NCI-H446 (cell line): ENCODE results near the gene PYCR2.

Experiments used
- DNase-seq, 2 experiments: peaks; one replicate each; lab custom pipeline; 2025; lab: John Stamatoyannopoulos, UW

PYCR2 gene

GRCh38 chr1:225919906-225920305 is 4.1 kb downstream of the PYCR2 start:
- DNase-seq, result peak; percentile 12 to 73

- DNase-seq, result no peak
These were observed 5.8 kb downstream of the PYCR2 start for GRCh38 chr1:225918280-225918679.

GRCh38 chr1:225917536-225917935 is 6.5 kb downstream of the PYCR2 start:
- DNase-seq, result no peak

- no peak for DNase-seq
These were observed 6.9 kb downstream of the PYCR2 start for GRCh38 chr1:225917101-225917500.

GRCh38 chr1:225915538-225915991 is 8.5 kb downstream of the PYCR2 start:
- DNase-seq, result no peak

- no peak for DNase-seq
These were observed 9.1 kb downstream of the PYCR2 start for GRCh38 chr1:225914947-225915346.

GRCh38 chr1:225914391-225914790 is 9.7 kb downstream of the PYCR2 start:
- no peak for DNase-seq

- DNase-seq, result no peak
These were observed 12.6 kb downstream of the PYCR2 start for GRCh38 chr1:225911191-225912130.

GRCh38 chr1:225909477-225909876 is 14.6 kb downstream of the PYCR2 start:
- DNase-seq, result no peak

GRCh38 chr1:225908773-225909172 is 15.3 kb downstream of the PYCR2 start:
- DNase-seq, result no peak

GRCh38 chr1:225908013-225908640 is 15.9 kb downstream of the PYCR2 start:
- DNase-seq, result no peak

GRCh38 chr1:225907341-225907740 is 16.7 kb downstream of the PYCR2 start:
- DNase-seq, result no peak

- no peak for DNase-seq
These were observed 17.6 kb downstream of the PYCR2 start for GRCh38 chr1:225906467-225906866.

GRCh38 chr1:225903623-225904022 is 20.4 kb downstream of the PYCR2 start:
- DNase-seq, result no peak

GRCh38 chr1:225899044-225899925 is 24.8 kb downstream of the PYCR2 start:
- DNase-seq, result no peak

- DNase-seq, result no peak
These were observed 26.2 kb downstream of the PYCR2 start for GRCh38 chr1:225897595-225898514.

- no peak for DNase-seq
These were observed 27.0 kb downstream of the PYCR2 start for GRCh38 chr1:225896937-225897549.

GRCh38 chr1:225896494-225896893 is 27.6 kb downstream of the PYCR2 start:
- no peak for DNase-seq

GRCh38 chr1:225892307-225892706 is 31.7 kb downstream of the PYCR2 start:
- DNase-seq, result no peak

GRCh38 chr1:225891229-225891972 is 32.6 kb downstream of the PYCR2 start:
- no peak for DNase-seq
